ENCODE measurements around the gene MSLN.

MSLN gene

GRCh38 chr16:793414-793813, 32.9 kb downstream of the MSLN start:
- no peak for DNase-seq (ENCODE audit: low spot score)

- no peak for DNase-seq (ENCODE audit: low spot score)
Observed at GRCh38 chr16:794091-794822, 33.7 kb downstream of the MSLN start.

- DNase-seq (ENCODE audit: low spot score): no peak
Observed at GRCh38 chr16:794853-795466, 34.4 kb downstream of the MSLN start.

GRCh38 chr16:795580-796229, 35.2 kb downstream of the MSLN start:
- DNase-seq (ENCODE audit: low spot score): no peak

- no peak for DNase-seq (ENCODE audit: low spot score)
Observed at GRCh38 chr16:796296-797119, 36.0 kb downstream of the MSLN start.

GRCh38 chr16:797120-797420, 36.5 kb downstream of the MSLN start:
- no peak for DNase-seq (ENCODE audit: low spot score)

- DNase-seq (ENCODE audit: low spot score): no peak
Observed at GRCh38 chr16:797686-798085, 37.2 kb downstream of the MSLN start.

- DNase-seq (ENCODE audit: low spot score): no peak
Observed at GRCh38 chr16:798666-799065, 38.1 kb downstream of the MSLN start.

- DNase-seq (ENCODE audit: low spot score): no peak
Observed at GRCh38 chr16:799111-799947, 38.8 kb downstream of the MSLN start.

GRCh38 chr16:799948-800833, 39.7 kb downstream of the MSLN start, which contains the start of gene GNG13:
Gene GNG13, minus strand, starts transcription at chr16:800734. Its CDS starts 1,657 bp downstream, at chr16:799077.
- no peak for DNase-seq (ENCODE audit: low spot score)

GRCh38 chr16:800834-801511, 40.4 kb downstream of the MSLN start:
- DNase-seq (ENCODE audit: low spot score): no peak

- no peak for DNase-seq (ENCODE audit: low spot score)
Observed at GRCh38 chr16:801584-802363, 41.2 kb downstream of the MSLN start.

GRCh38 chr16:802461-802860, 41.9 kb downstream of the MSLN start:
- no peak for DNase-seq (ENCODE audit: low spot score)

- no peak for DNase-seq (ENCODE audit: low spot score)
Observed at GRCh38 chr16:802914-803753, 42.6 kb downstream of the MSLN start.

GRCh38 chr16:803754-804080, 43.2 kb downstream of the MSLN start:
- DNase-seq (ENCODE audit: low spot score): no peak

- DNase-seq (ENCODE audit: low spot score): no peak
Observed at GRCh38 chr16:804193-805048, 43.9 kb downstream of the MSLN start.

- no peak for DNase-seq (ENCODE audit: low spot score)
Observed at GRCh38 chr16:805474-805873, 44.9 kb downstream of the MSLN start.

Measured in hematopoietic multipotent progenitor cell treated with erythropoietin and hydrocortisone succinate and interleukin-3 and kit ligand, for 15 days (in vitro differentiated cells).